ENCODE measurements around the gene CDC5L.

GRCh38 chr6:44441091-44441855 lies 53.8 kb downstream of the CDC5L start:
- TF ChIP-seq POLR2AphosphoS5 (IDR thresholded peaks at IDR 0.05; ENCODE audit: low read depth, low read length) = no peak
- TF ChIP-seq TAF1 (IDR thresholded peaks at IDR 0.05; ENCODE audit: low read depth, low read length) = no peak
- no peak for TF ChIP-seq POLR2A (IDR thresholded peaks at IDR 0.05; ENCODE audit: low read depth, low read length)
- TF ChIP-seq SPI1 (IDR thresholded peaks at IDR 0.05; ENCODE audit: low read depth, low read length) = no peak
- TF ChIP-seq PAX5 (IDR thresholded peaks at IDR 0.05; ENCODE audit: insufficient read depth, low read length, severe bottlenecking) = no peak
- TF ChIP-seq POU2F2 (IDR thresholded peaks at IDR 0.05; ENCODE audit: low read depth, low read length) = no peak
